ENCODE measurements around the gene SRXN1. TPM values are rescaled to one million over a fixed set of nuclear protein-coding genes. Genes with fewer than 3 reads are reported as not detected.

Gene SRXN1
- total RNA-seq, 2 donors from 2014 or later, result 5.6 to 9.7 TPM

Other genes starting within 250 kb of the SRXN1 start
- 100 to 1,000 TPM; 176 to 198 TPM for gene RBCK1, start 244.9 kb downstream of the SRXN1 start, total RNA-seq
- 10 to 100 TPM; 26.7 to 28.2 TPM for gene TBC1D20, start 190.7 kb downstream of the SRXN1 start, total RNA-seq
- gene CSNK2A1, start 109.4 kb downstream of the SRXN1 start, total RNA-seq, result 100 to 1,000 TPM; 168 to 184 TPM
- gene TCF15, start 42.9 kb downstream of the SRXN1 start, total RNA-seq, result not detected
- gene SCRT2, start 22.6 kb upstream of the SRXN1 start, total RNA-seq, result not detected
- gene SLC52A3, start 115.3 kb upstream of the SRXN1 start, total RNA-seq, result not detected
- gene FAM110A, start 180.5 kb upstream of the SRXN1 start, total RNA-seq, result 10 to 100 TPM; 21.1 to 24.5 TPM

Measured in activated T-cell treated with anti-CD3 and anti-CD28 coated beads, Interleukin-2, amount 50 U/mL, for 72 hours (primary cell).